Liver (tissue), 3 donors: ENCODE measurements around the gene BIN1.

ENCODE experiments used
- JUND ChIP-seq, 2 donors: IDR thresholded peaks; 2 replicates each; pipeline ENCODE4 v1.6.1; 2016; ENCODE audit warnings: antibody characterized with exemption in 2 of 2
- TAF1 ChIP-seq: conservative IDR thresholded peaks from 2 replicates; pipeline ENCODE4 v1.6.1; 2016; ENCODE audit warnings: antibody characterized with exemption, mild to moderate bottlenecking
- TF ChIP-seq, protein P1 (sequence below): fragments of 150-350 bp; IDR thresholded peaks from 2 replicates; pipeline ENCODE4 v1.5.1; 2017; ENCODE audit warnings: improper control_type of control experiment, low read depth, low read length; ENCODE audit not compliant: missing input control
- donor health status: healthy.
- donor health status: healthy.

DNA sequence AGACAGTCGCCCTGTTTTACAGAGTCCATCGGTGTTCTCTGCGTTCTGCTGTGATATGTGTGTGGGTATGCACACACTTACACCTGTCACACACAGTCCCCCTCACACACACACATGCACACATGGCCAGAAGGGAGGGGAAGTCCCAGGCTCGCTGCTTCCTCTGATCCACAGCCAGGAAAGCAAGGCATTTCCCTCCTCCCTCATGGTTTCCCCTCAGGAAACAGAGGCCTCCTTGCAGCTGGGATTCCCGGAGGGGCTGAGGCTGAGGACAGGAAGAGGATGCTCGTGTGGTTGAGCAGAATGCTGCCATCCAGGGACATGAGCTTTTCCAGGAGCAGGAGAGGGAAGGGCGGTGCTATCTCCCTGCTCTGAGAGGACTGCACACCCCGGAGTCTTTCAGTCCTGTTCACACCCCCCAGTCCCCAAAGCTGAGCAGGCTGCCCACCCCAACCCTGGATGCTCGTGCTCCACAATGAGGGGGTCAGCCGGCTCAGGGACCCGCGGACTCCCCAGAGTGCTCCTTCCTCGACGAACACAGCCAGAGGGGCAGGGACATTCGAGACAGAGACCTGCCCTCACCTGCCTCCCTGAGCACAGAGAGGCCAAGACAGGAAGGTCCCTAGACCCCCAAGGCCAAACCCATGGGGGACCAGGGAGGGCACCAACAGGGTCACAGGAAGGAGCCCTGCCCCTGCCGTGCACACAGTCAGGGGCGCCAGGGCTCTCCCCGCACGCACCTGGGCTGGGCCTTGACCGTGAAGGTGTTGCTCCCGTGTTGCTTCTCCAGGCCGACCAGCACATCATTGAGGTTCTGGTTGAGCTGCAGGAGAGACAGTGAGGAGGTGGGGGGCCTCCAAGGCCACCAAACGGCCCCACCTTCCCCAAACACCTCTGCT, 45.3 kb downstream of the BIN1 start:
- TF ChIP-seq TAF1 = no peak
- TF ChIP-seq, protein P1, sequence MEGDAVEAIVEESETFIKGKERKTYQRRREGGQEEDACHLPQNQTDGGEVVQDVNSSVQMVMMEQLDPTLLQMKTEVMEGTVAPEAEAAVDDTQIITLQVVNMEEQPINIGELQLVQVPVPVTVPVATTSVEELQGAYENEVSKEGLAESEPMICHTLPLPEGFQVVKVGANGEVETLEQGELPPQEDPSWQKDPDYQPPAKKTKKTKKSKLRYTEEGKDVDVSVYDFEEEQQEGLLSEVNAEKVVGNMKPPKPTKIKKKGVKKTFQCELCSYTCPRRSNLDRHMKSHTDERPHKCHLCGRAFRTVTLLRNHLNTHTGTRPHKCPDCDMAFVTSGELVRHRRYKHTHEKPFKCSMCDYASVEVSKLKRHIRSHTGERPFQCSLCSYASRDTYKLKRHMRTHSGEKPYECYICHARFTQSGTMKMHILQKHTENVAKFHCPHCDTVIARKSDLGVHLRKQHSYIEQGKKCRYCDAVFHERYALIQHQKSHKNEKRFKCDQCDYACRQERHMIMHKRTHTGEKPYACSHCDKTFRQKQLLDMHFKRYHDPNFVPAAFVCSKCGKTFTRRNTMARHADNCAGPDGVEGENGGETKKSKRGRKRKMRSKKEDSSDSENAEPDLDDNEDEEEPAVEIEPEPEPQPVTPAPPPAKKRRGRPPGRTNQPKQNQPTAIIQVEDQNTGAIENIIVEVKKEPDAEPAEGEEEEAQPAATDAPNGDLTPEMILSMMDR = no peak
- no peak for TF ChIP-seq JUND (IDR thresholded peaks at IDR 0.05)
